ENCODE results near the gene FAM135A. TPM values are rescaled to one million over a fixed set of nuclear protein-coding genes. Genes with fewer than 3 reads are reported as not detected.

Gene FAM135A
- total RNA-seq, 1 donor from 2014 or later = 24.1 TPM

- no peak for TF ChIP-seq CTCF (IDR thresholded peaks at IDR 0.05)
- H3K27me3 ChIP-seq = no peaks in the 10 kb centered on the region
- ATAC-seq (no peak), DNase-seq (no peak)
- no peak overlapping the region for H3K27ac ChIP-seq
- peaks cover 5% of the 10 kb centered on the region for H3K4me1 ChIP-seq
- H3K4me3 ChIP-seq = no peak overlapping the region
- no peaks in the 10 kb centered on the region for H3K9me3 ChIP-seq
- H3K36me3 ChIP-seq = peaks cover 5% of the 10 kb centered on the region
- intact Hi-C loops (cut with DNase I) = no loop called here
Observed at GRCh38 chr6:70563530-70563929, 150.2 kb downstream of the FAM135A start.

GRCh38 chr6:70566751-70567382, 153.6 kb downstream of the FAM135A start, which contains the start of gene SDHAF4:
Gene SDHAF4, plus strand, starts transcription at chr6:70566930. Its CDS starts 11 bp downstream, at chr6:70566941.
- ATAC-seq (peak; percentile 100), DNase-seq (peak; percentile 98)
- no peaks in the 10 kb centered on the region for H3K9me3 ChIP-seq
- intact Hi-C loops (cut with DNase I) = no loop called here
- H3K27me3 ChIP-seq = no peaks in the 10 kb centered on the region
- peaks cover 5% of the 10 kb centered on the region for H3K4me1 ChIP-seq
- H3K4me3 ChIP-seq = peak within 1 kb of the TSS; percentile 87
- H3K36me3 ChIP-seq = no peaks in the 10 kb centered on the region
- peak; percentile 23 for TF ChIP-seq CTCF (IDR thresholded peaks at IDR 0.05)
- H3K27ac ChIP-seq = peak within 1 kb of the TSS; percentile 92

- H3K4me3 ChIP-seq = no peak overlapping the region
- H3K9me3 ChIP-seq = no peaks in the 10 kb centered on the region
- no peaks in the 10 kb centered on the region for H3K27me3 ChIP-seq
- intact Hi-C loops (cut with DNase I) = no loop called here
- H3K4me1 ChIP-seq = no peaks in the 10 kb centered on the region
- ATAC-seq = no peak
- no peak for DNase-seq
- no peak overlapping the region for H3K27ac ChIP-seq
- no peak for TF ChIP-seq CTCF (IDR thresholded peaks at IDR 0.05)
- H3K36me3 ChIP-seq = no peaks in the 10 kb centered on the region
Observed at GRCh38 chr6:70574643-70575042, 161.3 kb downstream of the FAM135A start.

GRCh38 chr6:70575899-70576495, 162.7 kb downstream of the FAM135A start:
- Histone ChIP-seq H3K4me3 (no peak overlapping the region), H3K4me1 (no peaks in the 10 kb centered on the region), H3K27ac (no peak overlapping the region), H3K36me3 (peaks cover 12% of the 10 kb centered on the region), H3K9me3 (no peaks in the 10 kb centered on the region), H3K27me3 (no peaks in the 10 kb centered on the region)
- no peak for DNase-seq
- intact Hi-C loops (cut with DNase I) = no loop called here
- ATAC-seq = peak; percentile 79
- no peak for TF ChIP-seq CTCF (IDR thresholded peaks at IDR 0.05)

- H3K27me3 ChIP-seq = no peaks in the 10 kb centered on the region
- H3K36me3 ChIP-seq = peaks cover 30% of the 10 kb centered on the region
- H3K4me1 ChIP-seq = no peaks in the 10 kb centered on the region
- H3K9me3 ChIP-seq = no peaks in the 10 kb centered on the region
- DNase-seq = no peak
- no peak overlapping the region for H3K4me3 ChIP-seq
- ATAC-seq = no peak
- intact Hi-C loops (cut with DNase I) = no loop called here
- no peak for TF ChIP-seq CTCF (IDR thresholded peaks at IDR 0.05)
- H3K27ac ChIP-seq = no peak overlapping the region
Observed at GRCh38 chr6:70586114-70586513, 172.8 kb downstream of the FAM135A start.
